ENCODE results near the gene AVPR2.

The AVPR2 gene

GRCh38 chrX:153871451-153871850 is 33.0 kb upstream of the AVPR2 start:
- DNase-seq (ENCODE audit: low read depth in 3 of 3), result no peak

GRCh38 chrX:153871946-153872878 is 32.3 kb upstream of the AVPR2 start:
- DNase-seq (ENCODE audit: low read depth in 3 of 3), result no peak

- DNase-seq (ENCODE audit: low read depth in 3 of 3), result no peak
These were observed 31.0 kb upstream of the AVPR2 start for GRCh38 chrX:153873282-153874084.

- no peak for DNase-seq (ENCODE audit: low read depth in 3 of 3)
These were observed 30.4 kb upstream of the AVPR2 start for GRCh38 chrX:153874085-153874365.

GRCh38 chrX:153874366-153875125 is 29.9 kb upstream of the AVPR2 start:
- no peak for DNase-seq (ENCODE audit: low read depth in 3 of 3)

GRCh38 chrX:153875391-153876111 is 28.9 kb upstream of the AVPR2 start:
- peak; percentile 34 to 48 (median 42) for DNase-seq (ENCODE audit: low read depth in 3 of 3)

- no peak for DNase-seq (ENCODE audit: low read depth in 3 of 3)
These were observed 28.4 kb upstream of the AVPR2 start for GRCh38 chrX:153876112-153876491.

GRCh38 chrX:153877571-153878261 is 26.8 kb upstream of the AVPR2 start:
- DNase-seq (ENCODE audit: low read depth in 3 of 3), result no peak

GRCh38 chrX:153878345-153878744 is 26.1 kb upstream of the AVPR2 start:
- DNase-seq (ENCODE audit: low read depth in 3 of 3), result no peak

GRCh38 chrX:153878969-153879653 is 25.4 kb upstream of the AVPR2 start:
- no peak for DNase-seq (ENCODE audit: low read depth in 3 of 3)

- DNase-seq (ENCODE audit: low read depth in 3 of 3), result no peak
These were observed 24.6 kb upstream of the AVPR2 start for GRCh38 chrX:153879741-153880439.

GRCh38 chrX:153880440-153880815 is 24.0 kb upstream of the AVPR2 start:
- no peak for DNase-seq (ENCODE audit: low read depth in 3 of 3)

- no peak for DNase-seq (ENCODE audit: low read depth in 3 of 3)
These were observed 23.2 kb upstream of the AVPR2 start for GRCh38 chrX:153881281-153881680.

- no peak for DNase-seq (ENCODE audit: low read depth in 3 of 3)
These were observed 22.4 kb upstream of the AVPR2 start for GRCh38 chrX:153882086-153882498.

GRCh38 chrX:153882557-153882956 is 21.9 kb upstream of the AVPR2 start:
- no peak for DNase-seq (ENCODE audit: low read depth in 3 of 3)

- no peak for DNase-seq (ENCODE audit: low read depth in 3 of 3)
These were observed 21.2 kb upstream of the AVPR2 start for GRCh38 chrX:153883163-153883843.

- DNase-seq (ENCODE audit: low read depth in 3 of 3), result no peak
These were observed 20.3 kb upstream of the AVPR2 start for GRCh38 chrX:153884136-153884535.

GRCh38 chrX:153884590-153884989 is 19.9 kb upstream of the AVPR2 start:
- no peak for DNase-seq (ENCODE audit: low read depth in 3 of 3)

- no peak for DNase-seq (ENCODE audit: low read depth in 3 of 3)
These were observed 19.2 kb upstream of the AVPR2 start for GRCh38 chrX:153885208-153885787.
